Transverse colon (tissue), 4 donors: ENCODE data around the gene DNAL4. TPM values are rescaled to one million over a fixed set of nuclear protein-coding genes. Genes with fewer than 3 reads are reported as not detected.

Experiments
- DNase-seq: peaks from one replicate; pipeline ENCODE4 v3.0.0-alpha.2; 2019
- H3K27ac ChIP-seq, 4 donors: fragments of 200-600 bp; sonication (generic); 2 replicates each; pipeline ENCODE4 v1.5.1; 2016 to 2018; ENCODE audit warnings: inconsistent platforms in 4 of 4
- H3K27me3 ChIP-seq: fragments of 200-600 bp; sonication (generic); 2 replicates; pipeline ENCODE4 v1.5.1; 2017; ENCODE audit warnings: inconsistent platforms
- H3K36me3 ChIP-seq, 4 donors: fragments of 200-600 bp; sonication (generic); 2 replicates each; pipeline ENCODE4 v1.5.1; 2017 to 2019; ENCODE audit warnings: inconsistent platforms in 4 of 4
- H3K4me1 ChIP-seq, 4 donors: fragments of 200-600 bp; sonication (generic); 2 replicates each; pipeline ENCODE4 v1.5.1; 2017 to 2020; ENCODE audit warnings: inconsistent platforms in 4 of 4
- H3K4me3 ChIP-seq, 4 donors: fragments of 200-600 bp; sonication (generic); 1 replicate in 1 of 4; 2 replicates in 3 of 4; pipeline versions ENCODE4 v1.5.1 to v1.6.1; 2017 to 2019; ENCODE audit warnings: inconsistent platforms in 4 of 4
- H3K9me3 ChIP-seq, 2 donors: fragments of 200-600 bp; sonication (generic); 2 replicates each; pipeline ENCODE4 v1.5.1; 2017 to 2019; ENCODE audit warnings: inconsistent platforms in 2 of 2
- EP300 ChIP-seq: sonication (generic); formaldehyde crosslinking; IDR thresholded peaks from one replicate; pipeline ENCODE4 v1.6.1; 2017; ENCODE audit warnings: antibody characterized with exemption, low read depth
- POLR2A ChIP-seq: fragments of 450-650 bp; IDR thresholded peaks from one replicate; pipeline ENCODE4 v1.6.1; 2016; ENCODE audit warnings: antibody characterized with exemption, mild to moderate bottlenecking, moderate library complexity
- POLR2AphosphoS5 ChIP-seq, 3 donors: sonication (generic); formaldehyde crosslinking; IDR thresholded peaks; one replicate each; pipeline ENCODE4 v1.6.1; 2016; ENCODE audit warnings: antibody characterized with exemption in 3 of 3
- WGBS, 2 donors: methylation state at CpG; one replicate each; pipeline ENCODE4 v1.1.5; 2018; ENCODE audit warnings: low coverage in 1 of 2; 5-methylcytosine and 5-hydroxymethylcytosine counted together
- in situ Hi-C, 4 donors: fragments of 200-750 bp; cut with MboI; loops; one replicate each; pipeline versions ENCODE4 v1.15.0 to v1.15.1; 2017; ENCODE audit warnings: low sequenced_read_pairs in 3 of 4, low pct_ligation_motif_present in 1 of 4, low pct_unique_long_range_greater_than_20kb in 1 of 4
- intact Hi-C: fragments of 100-400 bp; cut with DNase I; formaldehyde crosslinking; loops from one replicate; pipeline ENCODE4 v1.15.1; 2023; ENCODE audit warnings: low total_unique reads
- total RNA-seq, 4 donors: library from RNA; depleted of rRNA; stranded (reverse); fragments of >200 nt; gene quantifications; one replicate each; pipeline ENCODE4 v1.1.0, GENCODE V29; 2016
- TF ChIP-seq, protein P1 (sequence below), 5 experiments: fragments of 200-600 bp in 3 of 5; fragments of 450-650 bp in 2 of 5; sonication (generic) in 3 of 5; IDR thresholded peaks; 1 replicate in 2 of 5; 2 replicates in 3 of 5; pipeline ENCODE4 v1.5.1; 2016 to 2017; ENCODE audit warnings: antibody characterized with exemption in 5 of 5, inconsistent platforms in 3 of 5, mild to moderate bottlenecking in 2 of 5, moderate library complexity in 1 of 5

The DNAL4 gene
- total RNA-seq, 4 donors from 2014 or later = 13.8 to 39.0 (median 19.3) TPM

DNA sequence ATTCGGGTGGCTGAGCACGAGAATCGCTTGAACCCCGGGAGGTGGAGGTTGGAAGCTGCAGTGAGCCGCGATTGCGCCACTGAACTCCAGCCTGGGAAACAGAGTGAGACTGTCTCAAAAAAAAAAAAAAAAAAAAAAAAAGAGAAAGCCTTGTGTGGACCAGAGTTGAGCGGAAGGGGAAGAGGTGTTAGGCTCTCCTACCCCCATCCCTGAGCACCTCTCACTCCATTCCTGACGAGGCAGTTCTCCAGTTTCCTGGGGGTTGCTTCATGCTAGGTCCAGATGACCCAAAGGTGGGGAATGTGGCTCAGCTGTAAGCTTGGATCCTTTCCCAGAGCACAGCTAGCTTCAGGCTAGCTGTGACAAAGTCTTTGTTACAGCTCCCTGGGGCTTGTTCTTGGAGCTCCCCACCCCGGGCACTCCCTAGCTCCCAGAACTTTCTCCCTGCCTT is 8.8 kb upstream of the DNAL4 start:
- no peaks in the 10 kb centered on the region for H3K36me3 ChIP-seq
- 0 to 26% methylated on average over 1 to 10 of the region's 10 CpGs for WGBS, 2 donors
- DNase-seq = peak; percentile 33
- intact Hi-C loops = no loop called here
- peaks cover 4% of the 10 kb centered on the region for H3K27me3 ChIP-seq
- in situ Hi-C loops = no loop called here
- H3K9me3 ChIP-seq = no peaks in the 10 kb centered on the region
- no peak overlapping the region for H3K4me3 ChIP-seq
- TF ChIP-seq POLR2AphosphoS5 (IDR thresholded peaks at IDR 0.05) = no peak
- TF ChIP-seq POLR2A = no peak
- TF ChIP-seq EP300 = no peak
- TF ChIP-seq, protein P1, sequence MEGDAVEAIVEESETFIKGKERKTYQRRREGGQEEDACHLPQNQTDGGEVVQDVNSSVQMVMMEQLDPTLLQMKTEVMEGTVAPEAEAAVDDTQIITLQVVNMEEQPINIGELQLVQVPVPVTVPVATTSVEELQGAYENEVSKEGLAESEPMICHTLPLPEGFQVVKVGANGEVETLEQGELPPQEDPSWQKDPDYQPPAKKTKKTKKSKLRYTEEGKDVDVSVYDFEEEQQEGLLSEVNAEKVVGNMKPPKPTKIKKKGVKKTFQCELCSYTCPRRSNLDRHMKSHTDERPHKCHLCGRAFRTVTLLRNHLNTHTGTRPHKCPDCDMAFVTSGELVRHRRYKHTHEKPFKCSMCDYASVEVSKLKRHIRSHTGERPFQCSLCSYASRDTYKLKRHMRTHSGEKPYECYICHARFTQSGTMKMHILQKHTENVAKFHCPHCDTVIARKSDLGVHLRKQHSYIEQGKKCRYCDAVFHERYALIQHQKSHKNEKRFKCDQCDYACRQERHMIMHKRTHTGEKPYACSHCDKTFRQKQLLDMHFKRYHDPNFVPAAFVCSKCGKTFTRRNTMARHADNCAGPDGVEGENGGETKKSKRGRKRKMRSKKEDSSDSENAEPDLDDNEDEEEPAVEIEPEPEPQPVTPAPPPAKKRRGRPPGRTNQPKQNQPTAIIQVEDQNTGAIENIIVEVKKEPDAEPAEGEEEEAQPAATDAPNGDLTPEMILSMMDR (IDR thresholded peaks at IDR 0.05) = no peak
- peaks cover 0 to 3% (median 1%) of the 10 kb centered on the region in 4 donors for H3K4me1 ChIP-seq
- H3K27ac ChIP-seq = no peak overlapping the region

DNA sequence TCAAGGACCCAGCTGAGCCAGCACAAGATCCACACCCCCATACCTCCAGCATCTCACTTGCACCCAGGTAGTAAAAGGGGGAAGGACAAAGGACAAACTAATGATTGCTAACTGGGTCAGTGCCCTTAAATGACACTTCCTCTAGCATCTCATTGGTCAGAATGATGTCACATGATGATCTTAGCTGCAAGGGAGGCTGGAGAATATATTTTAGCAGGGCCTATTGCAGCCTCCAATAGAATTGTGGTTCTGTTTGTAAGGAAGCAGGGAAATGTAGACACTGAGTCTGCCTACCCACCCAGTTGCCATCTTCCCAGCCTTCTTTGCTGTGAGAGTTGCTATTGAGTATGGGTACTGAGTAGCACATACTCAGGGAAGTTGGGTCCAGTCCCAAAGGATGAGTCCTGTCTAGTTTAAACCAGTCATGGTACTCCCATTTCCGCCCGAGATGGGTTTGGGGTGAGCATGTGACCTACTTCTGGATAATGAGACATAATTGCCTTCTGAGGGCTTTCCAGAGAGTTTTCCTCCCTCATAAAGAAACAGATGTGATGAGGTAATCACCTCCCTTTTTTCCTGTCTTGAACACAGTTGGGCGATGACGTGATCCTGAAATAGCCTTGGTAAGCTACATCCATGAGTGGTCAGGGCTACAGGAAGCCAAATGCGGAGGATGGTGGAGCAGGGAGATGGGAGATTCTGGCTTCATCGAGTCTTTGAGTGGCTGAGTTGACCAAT is 5.5 kb upstream of the DNAL4 start:
- no peaks in the 10 kb centered on the region for H3K36me3 ChIP-seq
- intact Hi-C loops = loop anchor here (10.0 kb wide), 1 partner anchor 45 kb away; the partner anchor contains the start of gene NPTXR

DNA sequence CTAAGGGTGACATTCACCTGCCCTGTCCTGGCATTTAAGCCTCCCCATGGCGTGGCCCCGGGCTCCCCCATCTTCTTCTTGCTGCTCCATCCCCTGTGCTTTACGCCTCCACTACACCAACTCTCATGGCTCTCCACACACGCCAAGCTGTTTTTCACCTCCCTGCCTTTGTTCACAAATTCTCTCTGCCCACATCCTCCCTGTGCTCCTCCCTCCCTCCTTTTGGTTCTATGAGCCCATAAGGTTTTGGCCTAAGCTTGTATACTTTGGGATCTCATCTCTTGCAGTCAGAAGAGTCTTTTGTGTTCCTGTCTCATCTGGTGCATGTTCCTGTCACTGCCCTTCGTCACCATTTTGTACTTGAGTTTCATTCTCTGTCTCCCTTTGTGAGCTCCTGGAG is 4.6 kb upstream of the DNAL4 start:
- intact Hi-C loops = loop anchor here (10.0 kb wide), 1 partner anchor 46 kb away; the partner anchor contains the start of gene NPTXR
- Histone ChIP-seq H3K36me3 (no peaks in the 10 kb centered on the region), H3K27me3 (no peaks in the 10 kb centered on the region), H3K4me1 (peaks cover 2 to 7% (median 4%) of the 10 kb centered on the region in 4 donors), H3K9me3 (no peaks in the 10 kb centered on the region), H3K27ac (no peak overlapping the region), H3K4me3 (no peak overlapping the region)
- in situ Hi-C loops = no loop called here
- no peak for DNase-seq
- TF ChIP-seq EP300 (no peak), POLR2A (no peak), POLR2AphosphoS5 (IDR thresholded peaks at IDR 0.05) (no peak)
- TF ChIP-seq, protein P1 (IDR thresholded peaks at IDR 0.05) = no peak
- WGBS, 2 donors = 71 to 100% methylated on average over 1 to 5 of the region's 5 CpGs

More for the DNA sequence above, 5.5 kb upstream of the DNAL4 start:
- no peak for DNase-seq
- H3K27me3 ChIP-seq = peaks cover 4% of the 10 kb centered on the region
- no peak overlapping the region for H3K4me3 ChIP-seq
- in situ Hi-C loops = no loop called here
- no peak for TF ChIP-seq POLR2A
- TF ChIP-seq, protein P1 (IDR thresholded peaks at IDR 0.05) = no peak
- no peak for TF ChIP-seq POLR2AphosphoS5 (IDR thresholded peaks at IDR 0.05)
- no peak for TF ChIP-seq EP300
- WGBS, 2 donors = 82 to 100% methylated on average over 2 to 6 of the region's 6 CpGs
- H3K9me3 ChIP-seq = no peaks in the 10 kb centered on the region
- H3K4me1 ChIP-seq = peaks cover 1 to 4% (median 2%) of the 10 kb centered on the region in 4 donors
- H3K27ac ChIP-seq = no peak overlapping the region

DNA sequence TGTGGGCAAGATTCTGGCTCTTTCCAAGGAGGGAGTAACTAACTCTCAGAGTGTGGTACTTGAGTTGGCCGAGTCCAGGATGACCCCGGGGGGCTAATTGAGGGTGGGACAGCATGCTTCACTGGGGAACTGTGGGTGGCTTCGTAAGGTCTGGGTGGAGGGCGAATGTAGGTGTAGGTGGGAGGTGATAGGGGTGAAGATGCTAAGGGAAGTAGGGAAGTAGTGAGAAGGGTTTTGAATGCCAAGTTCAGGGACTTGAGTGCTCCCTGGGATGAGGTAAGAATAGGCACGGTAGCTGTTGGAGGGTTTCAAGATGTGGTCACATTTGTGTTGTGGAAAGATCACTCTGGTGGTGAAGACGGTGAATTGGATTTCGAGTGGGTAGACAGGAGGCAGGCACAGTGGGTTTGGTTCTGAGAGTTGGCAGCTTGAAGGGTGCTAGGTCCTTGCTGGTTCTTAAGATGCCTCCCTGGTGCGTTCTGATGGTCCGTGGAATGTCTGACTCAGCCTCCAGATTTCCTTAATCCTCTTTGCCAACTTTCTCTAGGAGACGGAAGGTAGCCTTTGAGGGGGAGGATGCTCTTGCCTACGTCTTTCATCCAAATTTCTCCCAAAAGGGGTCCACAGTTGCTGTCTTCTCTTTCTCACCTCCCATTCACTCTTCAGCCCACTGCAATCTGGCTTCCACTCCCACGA is 2.5 kb upstream of the DNAL4 start:
- H3K4me3 ChIP-seq = no peak overlapping the region
- 80 to 84% methylated on average over 6 to 12 of the region's 12 CpGs for WGBS, 2 donors
- no peaks in the 10 kb centered on the region for H3K27me3 ChIP-seq
- no peak overlapping the region for H3K27ac ChIP-seq
- intact Hi-C loops = loop anchor here (10.0 kb wide), 1 partner anchor 48 kb away; the partner anchor contains the start of gene NPTXR
- no peak for DNase-seq
- in situ Hi-C loops = no loop called here
- peaks cover 3 to 12% (median 8%) of the 10 kb centered on the region in 4 donors for H3K4me1 ChIP-seq
- TF ChIP-seq, protein P1 (IDR thresholded peaks at IDR 0.05) = no peak
- TF ChIP-seq EP300 = no peak
- no peak for TF ChIP-seq POLR2A
- TF ChIP-seq POLR2AphosphoS5 (IDR thresholded peaks at IDR 0.05) = no peak
- H3K9me3 ChIP-seq = no peaks in the 10 kb centered on the region
- no peaks in the 10 kb centered on the region for H3K36me3 ChIP-seq
